GM10266 (cell line): Measurements from ENCODE around the gene MMS19.

ENCODE experiments used
- DNase-seq: peaks from one replicate; pipeline ENCODE4 v3.0.0; 2012; ENCODE audit errors: extremely low spot score
- TF ChIP-seq, protein P1 (sequence below): IDR thresholded peaks from 2 replicates; pipeline ENCODE4 v1.5.1; 2012; ENCODE audit warnings: mild to moderate bottlenecking, low read depth; ENCODE audit not compliant: control insufficient read depth, insufficient read depth; ENCODE audit errors: missing control alignments

The MMS19 gene

GRCh38 chr10:97542169-97543024, 44.2 kb upstream of the MMS19 start:
- TF ChIP-seq, protein P1, sequence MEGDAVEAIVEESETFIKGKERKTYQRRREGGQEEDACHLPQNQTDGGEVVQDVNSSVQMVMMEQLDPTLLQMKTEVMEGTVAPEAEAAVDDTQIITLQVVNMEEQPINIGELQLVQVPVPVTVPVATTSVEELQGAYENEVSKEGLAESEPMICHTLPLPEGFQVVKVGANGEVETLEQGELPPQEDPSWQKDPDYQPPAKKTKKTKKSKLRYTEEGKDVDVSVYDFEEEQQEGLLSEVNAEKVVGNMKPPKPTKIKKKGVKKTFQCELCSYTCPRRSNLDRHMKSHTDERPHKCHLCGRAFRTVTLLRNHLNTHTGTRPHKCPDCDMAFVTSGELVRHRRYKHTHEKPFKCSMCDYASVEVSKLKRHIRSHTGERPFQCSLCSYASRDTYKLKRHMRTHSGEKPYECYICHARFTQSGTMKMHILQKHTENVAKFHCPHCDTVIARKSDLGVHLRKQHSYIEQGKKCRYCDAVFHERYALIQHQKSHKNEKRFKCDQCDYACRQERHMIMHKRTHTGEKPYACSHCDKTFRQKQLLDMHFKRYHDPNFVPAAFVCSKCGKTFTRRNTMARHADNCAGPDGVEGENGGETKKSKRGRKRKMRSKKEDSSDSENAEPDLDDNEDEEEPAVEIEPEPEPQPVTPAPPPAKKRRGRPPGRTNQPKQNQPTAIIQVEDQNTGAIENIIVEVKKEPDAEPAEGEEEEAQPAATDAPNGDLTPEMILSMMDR = no peak
- no peak for DNase-seq

GRCh38 chr10:97540669-97541500, 42.7 kb upstream of the MMS19 start:
- no peak for DNase-seq
- TF ChIP-seq, protein P1 = no peak

DNA sequence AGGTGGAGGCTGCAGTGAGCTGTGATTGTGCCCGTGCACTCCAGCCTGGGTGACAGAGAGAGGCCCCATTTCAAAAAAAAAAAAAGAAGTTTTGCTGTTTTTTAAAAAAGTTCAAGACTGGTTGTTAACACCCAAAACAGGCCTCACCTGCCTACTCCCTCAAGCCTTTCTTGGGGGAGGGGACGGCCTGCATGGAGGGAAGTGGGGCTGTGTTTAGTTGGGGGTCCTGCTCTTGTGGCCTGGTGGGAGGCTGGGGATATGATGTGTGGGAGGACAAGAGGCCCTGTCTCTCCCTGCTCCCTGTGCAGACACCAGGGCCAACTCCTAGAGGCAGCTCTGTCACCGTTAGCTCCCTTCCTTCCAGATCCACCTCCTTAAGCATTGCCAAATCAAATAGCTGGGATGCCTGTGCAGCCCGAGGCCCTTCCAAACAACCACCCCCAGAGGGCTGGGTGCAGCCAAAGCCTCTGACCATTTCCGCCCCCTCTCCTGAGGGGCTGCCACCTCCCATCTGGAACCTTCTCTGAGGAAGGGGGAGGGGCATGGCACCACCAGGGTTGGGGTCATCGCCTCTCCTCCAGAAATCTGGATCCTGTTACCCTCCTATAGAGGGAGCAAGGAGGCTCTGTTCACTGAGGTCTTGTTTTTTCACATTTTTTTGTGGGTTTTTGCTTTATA, 41.4 kb upstream of the MMS19 start:
- TF ChIP-seq, protein P1 = no peak
- DNase-seq = no peak

DNA sequence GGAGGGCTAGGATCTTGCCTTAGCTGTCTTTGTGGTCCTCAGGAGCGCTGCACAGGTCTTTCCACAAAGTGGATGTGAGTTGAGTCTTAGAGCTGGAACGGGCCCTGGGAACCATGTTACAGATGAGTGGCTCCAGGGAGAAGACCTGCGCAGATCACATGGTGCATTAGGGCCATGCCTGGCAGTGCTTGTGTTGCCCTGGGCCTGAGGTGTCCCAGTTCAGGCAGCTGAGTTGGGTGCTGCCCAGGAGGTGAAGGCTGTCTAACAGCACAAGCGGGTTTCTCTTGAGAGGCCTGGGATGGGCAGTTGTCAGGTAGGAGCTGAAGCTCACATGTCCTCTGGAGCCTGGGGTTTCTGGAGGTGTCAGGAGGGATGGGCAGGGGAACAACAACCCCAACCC, 40.6 kb upstream of the MMS19 start:
- no peak for DNase-seq
- TF ChIP-seq, protein P1 = no peak

- DNase-seq = no peak
- TF ChIP-seq, protein P1 = no peak
These were observed 40.2 kb upstream of the MMS19 start for GRCh38 chr10:97538411-97538810.

- TF ChIP-seq, protein P1 = no peak
- DNase-seq = no peak
These were observed 39.1 kb upstream of the MMS19 start for GRCh38 chr10:97537186-97537869.
